HG03432 (cell line): ENCODE results near the gene C17orf78.
"Not testable (repeated sequence)": the region's sequence is repeated elsewhere in the genome, so short reads cannot be mapped to it uniquely, and the experiment has no call there.

ENCODE experiments used
- ATAC-seq: cut with Tn5 transposase; IDR thresholded peaks from one replicate; pipeline ENCODE4 v1.9.1; 2021; ENCODE audit warnings: mild to moderate bottlenecking, moderate library complexity; ENCODE audit not compliant: unreplicated experiment

Gene C17orf78

DNA sequence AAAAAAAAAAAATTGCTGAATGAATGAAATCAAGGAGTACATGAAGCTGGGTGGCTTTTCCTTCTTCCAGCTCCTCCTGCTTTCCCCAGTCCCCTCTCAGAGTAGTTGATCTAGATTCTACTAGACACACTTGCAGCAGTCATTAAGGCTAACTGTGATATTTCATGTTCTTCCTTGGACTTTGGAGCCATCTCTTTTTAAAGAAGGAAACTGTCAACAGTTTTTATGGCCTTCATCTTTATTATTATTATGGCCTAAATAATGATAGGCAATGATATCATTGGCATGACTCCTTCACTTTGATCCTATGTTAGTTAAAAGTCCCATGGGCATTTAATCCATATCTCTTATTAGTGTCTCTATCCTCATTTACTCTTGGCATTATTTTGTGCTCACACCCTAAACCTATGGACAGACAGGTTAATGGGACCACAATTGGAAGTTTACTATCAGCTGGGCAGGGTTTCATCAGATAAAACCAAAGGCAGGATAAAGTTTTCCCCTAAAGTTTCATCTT is 9.7 kb downstream of the C17orf78 start:
- ATAC-seq = no peak

DNA sequence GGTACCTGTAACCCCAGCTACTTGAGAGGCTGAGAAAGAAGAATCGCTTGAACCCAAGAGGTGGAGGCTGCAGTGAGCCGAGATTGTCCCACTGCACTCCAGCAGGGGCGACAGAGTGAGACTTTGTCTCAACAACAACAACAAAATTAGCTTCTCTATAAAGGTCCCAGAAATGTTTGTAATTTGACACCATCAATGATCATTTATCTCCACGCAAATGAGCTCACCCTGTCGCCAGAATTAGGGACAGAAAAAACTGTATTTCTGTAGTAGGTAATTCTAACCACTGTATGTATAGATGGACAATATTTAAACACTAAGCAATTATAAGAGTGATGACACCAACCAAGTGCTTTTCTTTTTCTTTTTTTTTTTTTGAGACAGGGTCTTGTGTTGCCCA is 10.7 kb downstream of the C17orf78 start:
- ATAC-seq = no peak

DNA sequence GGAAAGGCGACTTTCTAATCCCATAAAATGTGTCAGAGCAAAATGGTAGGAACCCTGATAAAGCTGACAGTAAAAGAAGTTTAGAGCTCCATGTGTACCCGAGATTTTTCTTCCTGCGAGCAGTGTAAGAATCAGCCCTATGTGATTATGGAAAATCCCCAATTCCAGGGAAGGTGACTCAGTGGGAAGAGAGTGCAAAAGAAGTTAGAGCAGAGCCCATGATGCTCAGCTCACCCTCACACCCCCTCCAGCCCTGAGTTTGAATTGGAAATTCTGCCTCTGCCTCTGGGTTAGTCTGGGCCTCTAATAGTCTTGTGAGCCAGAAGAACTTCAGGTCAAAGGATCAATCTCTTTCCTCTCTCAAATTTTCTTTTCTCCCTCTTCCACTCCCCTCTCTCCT is 12.5 kb downstream of the C17orf78 start:
- ATAC-seq = no peak

DNA sequence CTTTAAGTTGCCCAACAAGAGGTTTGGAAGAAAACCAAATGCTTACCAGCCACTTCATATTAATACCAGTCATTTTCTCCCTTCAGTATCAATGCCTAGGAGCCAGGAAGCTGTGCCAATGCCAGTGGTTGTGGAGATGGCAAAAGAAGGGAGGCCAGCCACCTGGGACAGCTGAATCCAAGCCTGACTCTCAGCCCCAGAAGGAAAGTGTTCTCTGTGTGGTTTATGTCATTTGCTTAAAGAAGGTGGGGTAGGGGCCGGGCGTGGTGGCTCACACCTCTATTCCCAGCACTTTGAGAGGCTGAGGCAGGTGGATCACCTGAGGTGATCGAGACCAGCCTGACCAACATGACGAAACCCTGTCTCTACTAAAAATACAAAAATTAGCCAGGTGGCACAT is 13.4 kb downstream of the C17orf78 start:
- no peak for ATAC-seq

DNA sequence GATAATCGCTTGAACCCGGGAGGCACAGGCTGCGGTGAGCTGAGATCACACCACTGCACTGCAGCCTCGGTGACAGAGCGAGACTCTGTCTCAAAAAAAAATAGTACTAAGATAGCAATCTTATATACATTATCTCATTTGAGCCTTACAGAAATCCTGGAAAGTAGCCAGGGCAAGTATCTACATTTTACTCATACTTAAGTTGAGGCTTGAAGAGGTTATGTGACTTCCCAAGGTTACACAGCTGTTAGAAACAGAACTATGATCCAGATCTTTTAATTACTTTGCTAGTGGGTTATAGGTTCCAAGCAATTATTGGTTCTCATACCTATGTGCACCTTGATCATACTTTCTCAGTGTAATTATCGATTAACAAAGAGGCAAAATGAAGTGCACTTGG is 15.4 kb downstream of the C17orf78 start:
- ATAC-seq = no peak

DNA sequence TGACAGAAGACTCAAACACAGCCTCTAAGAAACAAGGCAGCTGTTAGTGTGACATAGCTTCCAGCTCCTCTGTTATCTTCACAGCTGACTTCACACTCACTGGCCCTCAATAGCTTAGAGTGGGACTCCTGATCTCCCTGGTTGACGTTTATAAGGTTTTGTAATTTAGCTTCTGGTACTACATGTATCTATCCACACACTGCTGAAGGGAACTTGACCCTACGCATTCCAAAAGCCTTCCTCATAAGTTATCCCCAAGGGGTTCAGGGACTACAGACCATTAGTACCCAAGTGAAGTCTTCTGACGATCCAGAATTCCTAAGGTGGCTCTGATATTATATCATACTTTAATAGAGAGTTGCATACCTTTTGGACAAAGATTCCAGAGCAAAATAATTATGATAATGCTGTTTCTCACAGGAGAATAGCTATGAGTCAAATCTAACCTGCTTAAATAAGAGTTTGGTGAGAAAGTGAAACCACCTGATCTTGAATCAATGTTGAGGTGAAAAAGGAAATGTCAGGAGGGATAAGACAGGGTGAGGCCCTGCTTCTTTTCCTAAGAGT is 16.3 kb downstream of the C17orf78 start:
- ATAC-seq = peak; percentile 51

DNA sequence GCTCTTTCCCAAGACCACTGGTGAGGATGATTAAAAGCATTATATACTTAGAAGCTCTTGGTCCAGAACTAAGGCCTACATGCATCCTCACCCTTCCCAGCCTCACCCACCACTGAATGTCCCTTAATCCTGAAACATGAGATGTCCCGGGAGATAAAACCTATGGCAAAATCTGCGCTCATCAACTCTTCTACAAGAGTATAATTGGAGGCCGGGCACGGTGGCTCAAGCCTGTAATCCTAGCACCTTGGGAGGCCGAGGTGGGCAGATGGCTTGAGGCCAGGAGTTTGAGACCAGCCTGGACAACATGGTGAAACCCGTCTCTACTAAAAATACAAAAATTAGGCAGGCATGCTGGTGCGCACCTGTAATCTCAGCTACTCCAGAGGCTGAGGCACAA is 17.6 kb downstream of the C17orf78 start:
- ATAC-seq = no peak

DNA sequence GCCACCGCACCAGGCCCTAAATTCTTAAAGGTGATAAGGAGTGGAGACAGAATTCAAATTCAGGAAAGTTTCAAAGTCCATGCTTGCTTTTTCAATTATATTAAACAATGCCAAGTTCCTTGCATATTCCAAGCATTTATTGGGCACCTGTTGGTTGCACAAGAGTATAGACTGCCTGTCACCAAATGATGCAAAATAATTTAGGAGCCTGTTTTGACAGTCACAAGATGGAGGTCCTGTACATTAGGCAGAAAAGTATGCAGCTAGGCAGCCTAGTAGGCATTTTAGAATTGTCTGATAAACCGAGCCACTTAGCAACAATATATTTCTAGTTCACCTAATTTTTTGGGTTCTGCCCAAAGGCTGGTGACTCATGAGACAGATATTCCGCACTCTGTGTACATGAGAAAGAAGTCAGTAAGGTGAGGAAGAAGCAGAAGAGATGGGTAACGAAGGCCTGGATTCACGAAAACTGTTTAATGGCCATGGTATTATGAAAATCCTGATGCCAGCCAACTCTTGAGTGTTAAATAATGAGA is 23.5 kb downstream of the C17orf78 start:
- no peak for ATAC-seq

DNA sequence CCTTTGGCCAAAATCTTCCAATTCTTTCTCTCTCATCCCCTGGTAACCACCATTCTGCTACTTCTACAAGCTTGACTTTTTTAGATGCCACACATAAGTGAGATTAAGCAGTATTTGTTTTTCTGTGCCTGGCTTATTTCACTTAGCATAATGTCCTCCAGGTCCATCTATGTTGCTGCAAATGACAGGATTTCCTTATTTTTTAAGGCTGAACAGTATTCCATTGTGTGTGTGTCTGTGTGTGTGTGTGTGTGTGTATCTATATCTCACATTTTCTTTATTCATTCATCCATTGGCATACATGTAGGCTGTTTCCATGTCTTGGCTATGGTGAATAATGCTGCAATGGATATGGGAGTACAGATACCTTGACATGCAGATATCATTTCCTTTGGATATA is 24.7 kb downstream of the C17orf78 start:
- ATAC-seq = no peak

DNA sequence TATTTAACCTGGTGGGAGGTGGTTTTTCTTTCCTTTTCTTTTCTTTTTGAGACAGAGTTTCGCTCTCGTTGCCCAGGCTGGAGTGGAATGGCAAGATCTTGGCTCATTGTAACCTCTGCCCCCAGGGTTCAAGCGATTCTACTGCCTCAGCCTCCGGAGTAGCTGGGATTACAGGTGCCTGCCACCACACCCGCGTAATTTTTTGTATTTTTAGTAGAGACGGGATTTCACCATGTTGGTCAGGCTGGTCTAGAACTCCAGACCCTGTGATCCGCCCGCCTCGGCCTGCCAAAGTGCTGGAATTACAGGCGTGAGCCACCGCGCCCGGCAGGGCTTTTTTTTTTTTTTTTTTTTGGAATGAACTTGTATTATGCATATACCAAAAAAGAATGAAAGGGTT is 29.7 kb downstream of the C17orf78 start:
- ATAC-seq = not testable (repeated sequence)

DNA sequence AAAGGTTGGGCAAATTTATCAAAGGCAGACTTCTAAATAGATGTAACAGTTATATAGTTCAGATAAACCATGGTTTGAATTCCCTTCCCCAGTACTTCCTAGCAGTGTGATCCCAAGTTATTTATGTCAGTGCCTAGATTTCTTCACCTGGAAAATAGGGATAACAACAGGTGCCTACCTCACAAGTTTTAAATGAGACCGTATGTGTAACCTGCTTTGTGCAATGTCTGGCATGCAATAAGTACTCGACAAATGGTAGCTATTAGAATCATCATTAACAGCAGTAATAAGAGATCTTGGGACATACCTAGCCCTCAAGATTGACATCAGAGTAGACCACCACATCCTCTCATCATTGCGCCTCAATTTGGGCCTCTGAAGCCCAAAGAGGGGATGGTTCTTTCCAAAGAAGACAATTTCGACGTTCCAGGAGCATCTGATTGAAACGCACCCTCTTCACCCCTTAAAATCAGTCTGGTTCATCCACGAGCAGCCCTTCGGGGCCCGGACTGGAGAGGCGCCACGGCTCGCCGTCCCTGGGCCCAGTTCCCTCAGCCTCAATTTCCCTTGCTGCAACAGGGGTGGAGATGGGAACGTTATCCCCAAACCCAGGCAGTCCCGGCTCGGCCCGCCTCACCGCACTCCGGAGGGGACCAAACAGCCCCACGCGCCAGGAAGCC is 30.3 kb downstream of the C17orf78 start:
- peak; percentile 46 for ATAC-seq

DNA sequence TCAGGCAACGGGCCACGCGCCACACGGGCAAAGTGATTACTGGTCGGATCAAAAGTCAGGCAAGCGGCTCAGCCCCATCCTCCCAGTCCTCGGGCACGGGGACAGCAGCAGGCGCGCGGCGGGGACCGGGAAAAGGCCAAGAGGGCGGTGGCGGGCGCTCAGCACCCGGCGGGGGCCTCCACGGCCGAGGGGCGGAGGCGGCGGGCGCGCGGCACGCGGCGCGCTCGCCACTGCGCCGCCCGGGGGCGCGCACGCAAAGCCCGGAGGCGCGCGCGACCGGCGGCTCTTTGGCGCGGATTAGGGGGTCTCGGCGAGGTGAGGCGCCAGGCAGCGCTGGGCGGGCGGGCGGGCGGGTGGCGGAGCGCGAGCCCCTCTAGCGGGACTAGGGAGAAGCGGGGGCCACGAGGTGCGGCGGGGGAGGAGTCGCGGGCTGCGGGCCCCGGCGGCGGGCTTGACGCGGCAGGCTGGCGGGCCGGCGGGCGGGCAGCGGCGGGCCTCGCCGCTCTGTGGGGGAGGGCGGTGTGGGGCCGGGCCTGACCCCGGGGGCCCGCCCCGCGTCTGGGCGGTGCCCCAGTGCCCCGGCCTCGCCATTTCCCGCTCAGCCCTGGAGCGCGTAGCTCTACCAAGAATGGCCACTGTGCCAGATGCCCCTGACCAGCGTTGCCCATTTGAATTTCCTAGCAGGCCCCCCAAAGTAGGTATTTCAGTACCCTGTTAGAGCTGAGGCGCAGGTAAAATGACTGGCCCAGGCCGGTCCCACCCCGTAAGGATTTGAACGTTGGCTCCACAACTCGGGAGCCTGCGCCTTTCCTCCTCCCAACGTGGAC is 31.1 kb downstream of the C17orf78 start, which contains the start of the genes ACACA and TADA2A:
Gene ACACA, minus strand, starts transcription at position 202 of the 827 bp plus-strand sequence. CDS start 537 bp downstream, outside the sequence.
Gene TADA2A, plus strand, starts transcription at position 252 of the 827 bp plus-strand sequence. CDS start 4,480 bp downstream, outside the sequence.
- peak; percentile 82 for ATAC-seq

DNA sequence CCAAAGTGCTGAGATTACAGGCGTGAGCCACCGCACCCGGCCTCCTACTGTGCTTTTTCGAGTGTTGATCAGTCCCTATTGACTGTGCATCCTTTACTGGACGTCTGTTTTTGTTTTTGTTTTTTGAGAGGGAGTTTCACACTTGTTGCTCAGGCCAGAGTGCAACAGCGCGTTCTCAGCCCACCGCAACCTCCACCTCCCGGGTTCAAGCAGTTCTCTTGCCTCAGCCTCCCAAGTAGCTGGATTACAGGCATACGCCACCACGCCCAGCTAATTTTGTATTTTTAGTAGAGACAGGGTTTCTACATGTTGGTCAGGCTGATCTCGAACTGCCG is 32.3 kb downstream of the C17orf78 start:
- not testable (repeated sequence) for ATAC-seq

DNA sequence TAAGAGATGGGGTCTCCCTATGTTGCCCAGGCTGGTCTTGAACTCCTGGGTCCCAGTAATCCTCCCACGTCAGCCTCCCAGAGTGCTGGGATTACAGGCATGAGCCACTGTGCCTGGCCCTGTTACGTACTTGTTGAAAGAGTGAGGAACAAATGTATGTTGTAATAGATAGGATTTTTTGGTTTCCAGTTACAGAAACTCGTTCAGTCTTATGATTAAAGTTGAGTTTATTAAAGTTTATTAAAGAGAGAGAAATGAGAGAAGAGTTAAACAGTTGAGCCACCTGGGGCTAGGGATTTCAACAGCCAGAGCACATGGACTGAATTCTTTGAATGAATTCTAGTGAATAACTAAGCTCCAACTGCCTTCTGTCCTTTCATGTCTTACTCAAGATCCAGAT is 34.6 kb downstream of the C17orf78 start:
- no peak for ATAC-seq

DNA sequence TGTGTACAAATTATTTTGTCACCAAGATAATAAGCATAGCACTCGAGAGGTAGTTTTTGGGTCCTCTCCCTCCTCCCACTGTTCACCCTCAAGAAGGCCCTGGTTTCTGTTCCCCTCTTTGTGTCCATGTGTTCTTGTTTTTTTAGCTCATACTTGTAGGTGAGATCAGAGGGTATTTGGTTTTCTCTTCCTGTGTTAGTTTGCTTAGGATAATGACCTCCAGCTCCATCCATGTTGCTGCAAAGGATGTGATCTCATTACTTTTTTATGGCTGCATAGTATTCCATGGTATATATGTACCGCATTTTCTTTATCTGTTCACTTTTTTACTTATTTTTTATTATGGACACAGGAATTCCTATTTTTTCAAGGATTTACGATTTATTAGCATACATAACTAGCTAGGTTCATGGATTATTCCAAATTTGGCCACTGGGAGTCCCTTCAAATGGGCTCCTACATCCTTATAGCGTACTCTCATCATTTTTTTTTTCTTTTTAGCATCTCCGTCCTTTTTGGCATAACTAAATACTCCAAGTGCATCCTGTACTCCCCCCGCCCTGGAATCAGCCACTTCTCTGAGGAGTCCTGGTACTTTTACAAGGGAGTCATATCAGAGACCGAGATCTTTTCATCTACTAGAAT is 38.2 kb downstream of the C17orf78 start:
- no peak for ATAC-seq

DNA sequence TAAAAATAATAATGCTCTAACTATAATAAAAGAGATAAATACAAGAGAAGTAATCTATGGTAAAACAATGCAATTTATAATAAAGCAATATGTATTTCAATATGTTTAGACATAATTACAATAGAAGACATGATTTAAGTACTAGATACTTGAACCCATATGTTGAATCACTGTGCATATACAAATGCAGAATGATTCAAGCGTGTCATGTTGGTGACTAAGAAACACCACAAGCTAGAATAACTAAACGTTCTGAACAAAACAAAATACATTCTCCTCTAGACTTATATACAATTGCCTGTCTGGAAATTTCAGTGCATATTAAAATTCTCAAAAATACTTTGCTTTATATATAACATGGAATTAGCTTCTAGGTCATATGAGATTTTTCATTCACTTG is 42.1 kb downstream of the C17orf78 start:
- no peak for ATAC-seq

DNA sequence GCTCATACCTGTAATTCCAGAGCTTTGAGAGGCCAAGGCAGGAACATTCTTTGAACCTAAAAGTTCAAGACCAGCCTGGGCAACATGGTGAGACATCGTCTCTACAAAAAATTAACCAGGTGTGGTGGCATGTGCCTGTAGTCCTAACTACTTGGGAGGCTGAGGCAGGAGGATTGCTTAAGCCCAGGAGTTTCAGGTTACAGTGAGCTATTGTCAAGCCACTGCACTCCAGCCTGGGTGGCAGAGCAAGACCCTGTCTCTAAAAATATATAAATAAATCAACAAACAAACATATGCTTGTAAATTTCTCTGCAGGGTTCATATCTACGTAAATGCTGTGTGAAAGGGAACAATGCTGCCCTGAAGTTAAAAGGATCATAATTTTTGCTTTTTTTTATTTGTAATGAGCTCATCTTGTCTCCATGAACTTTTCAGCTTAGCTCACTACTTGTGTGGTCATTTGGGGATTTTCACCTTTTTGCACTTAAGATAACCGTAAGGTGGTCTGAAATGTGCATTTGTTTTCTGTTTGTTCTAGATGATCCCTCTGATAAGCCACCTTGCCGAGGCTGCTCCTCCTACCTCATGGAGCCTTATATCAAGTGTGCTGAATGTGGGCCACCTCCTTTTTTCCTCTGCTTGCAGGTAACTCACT is 47.3 kb downstream of the C17orf78 start:
- ATAC-seq = no peak

DNA sequence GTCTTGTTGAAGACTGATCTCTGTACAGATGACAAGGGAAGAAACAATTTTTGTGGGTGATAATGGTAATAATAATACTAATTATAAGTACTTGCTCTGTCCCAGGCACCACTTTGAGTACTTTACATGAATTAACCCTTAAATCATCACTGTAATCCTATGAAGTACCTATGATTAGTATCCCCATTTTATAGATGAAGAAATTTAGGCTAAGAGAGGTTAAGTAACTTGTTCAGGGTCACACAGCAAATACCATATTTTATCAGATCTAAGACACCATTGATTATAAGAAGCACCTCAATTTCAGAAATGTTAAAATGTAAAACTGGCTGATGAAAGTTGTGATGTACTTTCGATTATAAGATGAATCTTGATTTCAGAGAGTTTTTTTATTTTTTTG is 49.5 kb downstream of the C17orf78 start:
- ATAC-seq = no peak

DNA sequence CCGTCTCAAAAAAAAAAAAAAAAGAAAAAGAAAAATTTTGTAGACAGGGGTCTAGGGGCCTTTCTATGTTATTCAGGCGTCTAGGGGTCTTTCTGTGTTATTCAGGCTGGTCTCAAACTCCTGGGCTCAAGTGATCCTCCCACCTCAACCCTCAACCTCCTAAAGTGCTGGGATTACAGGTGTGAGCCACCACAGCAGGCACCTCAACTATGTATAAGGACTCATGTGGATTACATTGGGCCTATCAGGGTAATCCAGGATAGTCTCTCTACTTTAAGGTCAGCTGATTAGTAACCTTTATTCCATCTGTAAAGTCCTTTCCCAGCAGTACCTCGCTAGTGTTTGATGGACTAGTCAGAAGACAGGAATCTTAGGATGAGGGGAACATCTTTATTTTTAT is 53.3 kb downstream of the C17orf78 start:
- ATAC-seq = no peak

DNA sequence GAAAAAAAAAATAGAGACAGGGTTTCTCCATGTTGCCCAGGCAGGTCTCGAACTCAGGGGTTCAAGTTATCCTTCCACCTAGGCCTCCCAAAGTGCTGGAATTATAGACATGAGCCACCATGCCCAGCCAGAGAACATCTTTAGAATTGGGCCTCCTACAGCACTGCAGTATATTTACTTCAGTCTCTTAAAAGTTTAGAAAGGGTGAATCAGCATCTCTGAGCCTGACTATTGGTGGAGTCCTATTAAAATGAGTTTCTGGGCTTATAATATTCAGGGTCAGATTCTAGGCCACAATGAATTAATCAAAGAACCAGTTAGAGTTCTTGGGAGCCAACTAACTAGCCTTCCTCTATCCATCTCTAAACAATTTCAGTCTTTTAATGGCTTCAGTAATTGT is 53.7 kb downstream of the C17orf78 start:
- no peak for ATAC-seq
